Activated T-cell treated with anti-CD3 and anti-CD28 coated beads for 48 hours (primary cell): ENCODE results near the gene VSNL1.

ENCODE experiments used
- DNase-seq: peaks from one replicate; pipeline ENCODE4 v3.0.0-alpha.2; 2020; ENCODE audit warnings: low read depth

VSNL1 gene

DNA sequence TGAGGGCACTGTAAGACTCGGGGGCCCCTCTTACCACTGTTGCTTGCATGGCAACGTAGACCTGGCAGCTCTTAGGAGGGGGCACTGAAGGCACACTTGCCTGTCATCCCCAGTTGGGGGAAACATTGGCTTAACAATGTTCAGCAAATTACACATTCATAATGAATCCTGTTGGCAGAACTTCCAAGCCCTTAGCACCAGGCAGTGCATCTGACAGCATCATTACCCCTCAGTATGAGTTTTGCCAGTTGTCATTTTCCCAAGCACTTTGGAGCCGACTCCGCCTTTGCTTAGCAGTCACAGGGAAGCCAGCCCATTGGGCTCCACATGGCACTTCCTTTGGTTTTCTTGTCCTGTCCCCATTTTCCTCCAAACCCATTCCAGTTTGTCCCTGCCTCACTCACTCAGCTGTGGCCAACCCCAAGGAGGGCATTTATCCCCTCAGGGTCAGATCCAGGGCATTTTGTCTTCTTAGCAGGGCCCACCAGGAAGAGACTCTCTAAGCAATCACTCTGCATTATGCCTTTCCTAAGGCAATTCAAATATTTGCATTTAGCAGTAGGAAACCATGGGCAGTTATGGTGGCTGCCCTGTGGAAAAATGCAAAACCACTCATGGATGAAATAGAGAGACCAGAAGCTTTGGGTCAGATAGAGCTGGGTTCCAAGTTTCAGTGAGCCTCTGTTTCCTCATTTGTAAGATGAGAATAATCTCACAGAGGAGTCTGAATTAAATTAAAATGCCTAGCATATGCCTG lies 73.9 kb downstream of the VSNL1 start:
- no peak for DNase-seq

GRCh38 chr2:17615147-17615546 lies 74.7 kb downstream of the VSNL1 start:
- DNase-seq: no peak

DNA sequence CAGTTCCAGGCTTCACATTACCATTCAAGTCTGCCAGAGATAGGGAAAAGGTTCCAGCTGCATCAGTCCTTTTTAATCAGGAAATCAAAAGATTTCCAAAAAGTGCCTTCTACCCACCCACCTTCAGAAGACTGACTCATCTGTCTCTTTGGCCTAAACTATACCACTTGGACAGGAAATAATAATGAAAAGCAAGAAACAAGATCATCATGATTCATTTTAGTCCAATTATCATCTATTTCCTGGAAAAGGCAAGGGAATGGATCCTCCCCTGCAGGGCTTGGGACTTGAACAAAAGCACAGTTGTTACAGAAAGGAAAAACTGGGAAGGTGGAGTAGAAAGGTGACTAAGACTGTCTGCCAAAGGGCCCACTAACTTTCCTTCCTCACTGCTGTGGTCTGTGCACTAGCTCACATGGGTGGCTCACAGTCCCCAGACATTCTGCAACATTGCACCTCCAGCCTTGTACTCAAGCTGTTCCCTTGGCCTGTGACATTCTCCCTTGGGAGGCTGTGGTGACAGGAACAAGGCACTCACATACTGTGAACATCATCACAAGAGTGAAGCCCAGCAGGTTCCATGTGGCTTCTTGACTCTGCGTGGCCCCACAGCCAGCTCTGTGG lies 75.3 kb downstream of the VSNL1 start:
- DNase-seq: no peak

GRCh38 chr2:17616405-17616804 lies 75.9 kb downstream of the VSNL1 start:
- DNase-seq: no peak

DNA sequence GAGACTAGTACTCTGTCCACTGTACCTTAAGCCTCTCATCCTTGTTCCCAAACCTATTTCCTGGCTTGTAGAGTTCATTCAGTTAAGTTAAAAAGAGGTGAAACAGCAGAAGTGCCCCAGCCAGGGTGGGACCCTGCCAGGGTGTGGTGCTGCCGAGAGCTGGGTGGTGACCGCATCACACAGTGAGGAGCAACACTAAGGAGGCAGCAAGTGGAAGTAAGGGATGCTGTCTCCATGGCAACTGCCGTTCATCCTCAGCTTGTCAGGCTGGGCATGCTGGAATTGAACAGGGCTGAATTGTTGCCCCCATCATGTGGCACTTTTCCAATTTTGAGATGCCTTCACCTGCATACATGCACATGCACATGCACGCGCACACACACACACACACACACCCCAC lies 77.0 kb downstream of the VSNL1 start:
- DNase-seq: no peak

- no peak for DNase-seq
Measured at GRCh38 chr2:17617955-17618354, 77.5 kb downstream of the VSNL1 start.

- no peak for DNase-seq
Measured at GRCh38 chr2:17620280-17620679, 79.8 kb downstream of the VSNL1 start.

- DNase-seq: no peak
Measured at GRCh38 chr2:17620841-17621240, 80.3 kb downstream of the VSNL1 start.

DNA sequence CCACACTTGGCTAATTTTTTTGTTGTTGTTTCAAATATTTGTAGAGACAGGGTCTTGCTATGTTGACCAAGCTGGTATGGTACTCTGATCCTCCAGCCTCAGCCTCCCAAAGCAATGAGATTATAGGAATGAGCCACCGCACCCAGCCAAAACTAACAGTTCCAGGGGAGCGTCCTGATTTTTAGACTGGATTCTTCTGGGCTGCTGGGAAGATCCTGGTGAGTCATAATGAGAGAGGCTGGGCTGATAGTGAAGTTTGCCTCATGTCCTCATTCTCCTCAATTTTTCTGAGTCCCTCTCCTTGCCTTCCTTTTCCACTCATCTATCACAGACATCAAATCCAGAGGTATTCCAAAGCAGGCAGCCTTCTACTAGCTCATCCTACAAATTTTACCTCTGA lies 81.3 kb downstream of the VSNL1 start:
- DNase-seq: no peak

- DNase-seq: no peak
Measured at GRCh38 chr2:17625446-17625845, 85.0 kb downstream of the VSNL1 start.

DNA sequence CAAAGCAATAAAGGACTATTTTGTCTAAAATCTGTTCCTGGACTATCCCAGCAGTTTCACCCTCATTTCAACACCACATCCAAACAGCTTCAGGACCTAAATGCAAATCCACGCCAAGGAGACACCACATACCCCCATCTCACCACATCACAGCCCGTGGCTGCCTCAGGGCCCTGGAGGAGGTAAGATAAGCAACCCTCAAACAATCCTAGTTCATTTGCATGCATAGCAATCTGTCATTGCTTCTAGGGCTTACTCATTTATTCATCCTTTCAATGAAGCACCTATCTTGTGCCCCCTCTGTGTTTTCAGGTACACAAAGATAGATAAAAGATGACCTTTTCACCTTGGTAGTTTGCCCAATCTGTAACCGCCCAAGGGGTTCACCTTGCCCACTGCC lies 86.5 kb downstream of the VSNL1 start:
- no peak for DNase-seq

DNA sequence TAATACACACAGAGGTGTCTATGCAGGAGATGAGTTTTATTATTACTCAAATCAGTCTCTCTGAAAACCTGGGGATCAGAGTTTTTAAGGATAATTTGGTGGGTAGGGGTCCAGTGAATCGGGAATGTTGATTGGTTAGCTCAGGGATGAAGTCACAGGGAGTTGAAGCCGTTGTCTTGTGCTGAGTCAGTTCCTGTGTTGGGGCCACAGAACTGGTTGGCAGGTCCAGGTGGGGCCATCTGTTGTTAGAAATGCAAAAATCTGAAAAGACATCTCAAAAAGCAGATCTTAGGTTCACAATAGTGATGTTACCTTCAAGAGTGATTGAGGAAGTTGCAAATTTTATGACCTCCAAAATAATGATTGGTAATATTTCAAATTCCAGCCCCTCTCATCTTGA lies 86.9 kb downstream of the VSNL1 start:
- no peak for DNase-seq

DNA sequence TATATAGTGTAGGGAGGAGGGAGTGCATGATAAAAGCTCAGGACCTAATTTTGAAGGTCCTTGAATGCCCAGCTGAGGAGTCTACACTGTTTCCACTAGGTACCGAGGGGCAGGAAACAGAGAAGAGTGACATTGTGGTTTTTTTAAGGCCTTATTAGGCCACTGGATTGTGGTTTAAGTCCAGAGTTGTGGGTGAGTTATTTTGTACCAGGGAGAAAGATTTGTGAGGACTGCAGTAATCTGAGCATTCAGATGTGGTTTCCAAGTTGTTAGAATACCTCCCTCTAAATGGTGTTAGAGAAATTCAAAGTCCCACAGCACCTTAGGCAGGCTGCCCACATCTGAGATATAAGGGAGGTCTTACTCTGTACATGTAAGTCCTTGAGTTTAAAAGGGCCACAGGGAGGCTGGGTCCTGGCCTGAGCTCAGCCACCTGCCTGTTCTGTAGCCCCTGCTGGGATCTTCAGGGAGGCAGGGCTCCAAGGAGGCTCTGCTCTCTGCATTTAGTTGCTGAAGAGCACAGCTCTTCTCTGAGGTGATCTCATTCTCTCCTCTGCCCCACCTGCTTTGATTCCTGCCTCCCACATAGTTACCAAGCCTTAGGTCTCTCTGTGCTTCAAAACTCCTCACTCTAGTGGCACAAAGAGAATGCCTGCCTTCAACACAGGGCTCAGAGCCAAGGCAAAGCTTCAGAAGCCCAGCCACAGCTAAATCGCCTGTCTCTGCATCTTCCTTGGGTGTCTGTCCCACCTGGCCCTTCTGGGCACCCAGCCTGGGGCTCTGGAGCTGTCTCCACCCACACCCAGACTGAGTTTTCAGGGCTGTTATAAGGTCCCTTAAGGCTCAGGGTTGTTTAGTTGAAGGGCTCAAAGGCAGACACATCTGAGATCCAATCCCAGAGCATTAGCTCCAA lies 88.1 kb downstream of the VSNL1 start:
- DNase-seq: no peak

- DNase-seq: no peak
Measured at GRCh38 chr2:17630089-17630488, 89.6 kb downstream of the VSNL1 start.

- DNase-seq: no peak
Measured at GRCh38 chr2:17634997-17635396, 94.5 kb downstream of the VSNL1 start.

DNA sequence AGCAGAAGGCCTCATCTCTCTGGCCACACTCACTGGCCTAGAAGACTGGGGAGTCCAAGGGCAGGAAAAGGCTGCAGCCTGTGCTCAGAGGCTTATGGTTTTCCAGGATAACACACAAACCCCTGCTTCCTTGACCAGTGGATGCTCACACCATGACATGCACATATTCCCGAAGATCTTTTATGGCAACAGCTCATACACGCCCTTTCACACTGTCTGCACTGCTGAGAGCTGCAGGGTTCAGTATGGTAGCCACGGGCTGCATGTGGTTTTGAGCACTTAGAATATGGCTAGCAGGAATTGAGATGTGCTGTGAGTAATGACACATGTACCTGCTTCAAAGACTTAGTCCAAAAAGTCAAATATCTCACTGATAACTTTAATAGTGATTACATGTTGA lies 95.8 kb downstream of the VSNL1 start:
- no peak for DNase-seq

DNA sequence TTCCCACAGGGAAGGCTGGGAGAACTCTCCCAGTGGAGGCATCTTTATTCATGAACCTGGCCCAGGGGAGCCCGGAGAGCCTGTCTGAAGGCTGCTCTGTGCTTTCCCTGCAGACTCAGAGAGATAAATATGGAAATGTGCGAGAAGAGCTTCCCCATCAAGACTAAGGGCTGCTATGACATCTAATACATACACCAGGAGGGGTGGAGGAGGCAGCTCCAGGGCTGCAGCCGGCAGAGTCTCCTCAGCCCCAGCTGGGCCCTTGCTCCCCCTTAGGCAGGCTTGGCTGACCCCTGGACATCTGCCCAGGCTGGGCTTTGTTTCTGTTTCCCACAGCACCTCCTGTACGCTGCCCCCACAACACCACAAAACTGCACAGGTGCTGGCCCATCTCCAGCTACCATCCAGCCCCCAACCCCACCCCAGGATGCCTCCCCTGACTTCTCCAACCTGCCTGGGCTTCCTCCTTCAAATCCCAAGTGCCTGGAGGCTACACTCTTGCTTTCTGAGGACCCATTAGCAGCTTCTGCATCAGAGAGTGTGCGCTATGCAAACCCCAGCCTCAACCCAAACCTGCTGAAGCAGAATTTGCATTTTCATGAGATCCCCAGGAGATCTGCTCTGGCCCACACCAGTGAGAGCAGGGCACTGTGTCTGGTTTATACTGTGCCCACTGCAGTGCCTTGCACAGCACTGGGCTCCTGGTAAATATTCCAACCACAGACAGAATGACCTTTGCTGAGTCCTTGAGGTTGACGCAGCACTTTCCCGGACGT lies 96.8 kb downstream of the VSNL1 start:
- DNase-seq: no peak

DNA sequence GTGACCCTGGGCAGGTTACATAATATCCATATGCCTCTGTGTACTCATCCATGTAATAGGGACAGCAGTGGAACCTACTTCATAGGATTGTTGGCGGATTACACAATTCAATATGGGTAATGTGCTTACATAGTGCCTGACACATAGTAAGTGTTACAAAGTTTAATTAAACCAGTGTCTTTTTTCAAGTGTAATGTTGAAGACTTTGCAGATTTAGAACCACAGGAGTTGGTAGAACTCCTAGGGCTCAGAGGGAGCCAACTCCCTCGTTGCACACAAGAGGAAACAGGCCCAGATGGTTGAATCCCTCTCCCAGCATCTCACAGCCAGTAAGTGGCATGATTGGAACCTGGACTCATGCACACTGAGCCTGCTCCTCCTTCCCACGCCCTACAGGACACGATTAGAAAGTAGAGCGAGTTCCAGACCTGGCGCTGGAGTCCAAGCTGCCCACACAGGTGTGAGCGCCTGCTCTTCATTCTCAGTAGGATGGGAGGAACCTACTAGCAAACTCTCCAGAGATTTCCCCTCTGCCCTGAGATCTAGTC lies 97.8 kb downstream of the VSNL1 start:
- DNase-seq: no peak

DNA sequence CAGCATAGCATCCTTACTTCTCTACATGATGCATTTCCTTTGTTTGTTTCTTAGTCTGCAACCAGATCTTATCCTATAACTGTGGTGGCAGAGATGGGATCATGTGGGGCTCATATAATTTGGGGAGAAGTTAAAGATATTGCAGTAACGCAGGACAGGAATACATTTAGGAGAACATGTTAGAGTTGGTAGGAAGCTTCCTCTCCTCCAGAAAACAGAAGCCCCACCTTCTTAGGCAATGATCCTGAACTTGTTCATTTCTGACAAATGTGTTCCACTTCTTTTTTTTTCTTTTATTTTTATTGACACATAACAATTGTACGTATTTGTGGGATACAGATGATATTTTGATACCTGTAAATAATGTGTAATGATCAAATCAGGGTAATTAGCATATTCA lies 99.9 kb downstream of the VSNL1 start:
- DNase-seq: no peak

- no peak for DNase-seq
Measured at GRCh38 chr2:17643031-17643615, 102.6 kb downstream of the VSNL1 start.

- DNase-seq: no peak
Measured at GRCh38 chr2:17644997-17645720, 104.7 kb downstream of the VSNL1 start.
